Measurements from ENCODE around the gene RPS8.

DNA sequence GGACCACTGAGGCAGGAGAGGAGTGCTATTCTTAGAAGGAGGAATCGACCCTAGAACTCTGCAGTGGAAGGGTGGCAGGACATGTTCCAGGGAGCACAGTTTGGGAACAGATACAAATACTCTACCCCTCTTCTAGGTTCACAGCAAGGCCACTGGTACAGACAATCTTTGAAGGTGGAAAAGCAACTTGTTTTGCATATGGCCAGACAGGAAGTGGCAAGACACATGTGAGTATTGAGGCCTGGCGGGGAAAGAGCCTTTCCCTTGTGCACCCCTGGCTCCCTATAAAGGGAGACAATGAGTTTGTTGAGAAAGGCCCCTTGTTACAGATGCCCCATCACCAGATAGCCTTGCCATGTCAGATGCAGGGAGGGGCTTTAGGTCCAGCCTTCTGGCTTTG lies 17.9 kb upstream of the RPS8 start:
- no peak for TF ChIP-seq BCL11A (tag by site-specific recombination; IDR thresholded peaks at IDR 0.05; ENCODE audit: low read depth)
- no peak for TF ChIP-seq ZNF394 (tag by site-specific recombination; IDR thresholded peaks at IDR 0.05; ENCODE audit: borderline replicate concordance)
- TF ChIP-seq, protein P1, sequence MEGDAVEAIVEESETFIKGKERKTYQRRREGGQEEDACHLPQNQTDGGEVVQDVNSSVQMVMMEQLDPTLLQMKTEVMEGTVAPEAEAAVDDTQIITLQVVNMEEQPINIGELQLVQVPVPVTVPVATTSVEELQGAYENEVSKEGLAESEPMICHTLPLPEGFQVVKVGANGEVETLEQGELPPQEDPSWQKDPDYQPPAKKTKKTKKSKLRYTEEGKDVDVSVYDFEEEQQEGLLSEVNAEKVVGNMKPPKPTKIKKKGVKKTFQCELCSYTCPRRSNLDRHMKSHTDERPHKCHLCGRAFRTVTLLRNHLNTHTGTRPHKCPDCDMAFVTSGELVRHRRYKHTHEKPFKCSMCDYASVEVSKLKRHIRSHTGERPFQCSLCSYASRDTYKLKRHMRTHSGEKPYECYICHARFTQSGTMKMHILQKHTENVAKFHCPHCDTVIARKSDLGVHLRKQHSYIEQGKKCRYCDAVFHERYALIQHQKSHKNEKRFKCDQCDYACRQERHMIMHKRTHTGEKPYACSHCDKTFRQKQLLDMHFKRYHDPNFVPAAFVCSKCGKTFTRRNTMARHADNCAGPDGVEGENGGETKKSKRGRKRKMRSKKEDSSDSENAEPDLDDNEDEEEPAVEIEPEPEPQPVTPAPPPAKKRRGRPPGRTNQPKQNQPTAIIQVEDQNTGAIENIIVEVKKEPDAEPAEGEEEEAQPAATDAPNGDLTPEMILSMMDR (tag by site-specific recombination; IDR thresholded peaks at IDR 0.05) = no peak

All from HEK293 (cell line).